Fibroblast of lung (primary cell): Measurements from ENCODE around the gene ALPK3. TPM values are rescaled to one million over a fixed set of nuclear protein-coding genes. Genes with fewer than 3 reads are reported as not detected.
A peak's percentile ranks its signal among the peaks of the same experiment; 100 is the strongest.

Experiments used
- DNase-seq, 2 donors: peaks; one replicate each; pipeline versions ENCODE4 v3.0.0 to v3.0.0-alpha.2; 2010; ENCODE audit warnings: low read depth in 2 of 2
- H2AFZ ChIP-seq: 2 replicates; pipeline ENCODE4 v1.5.1; 2012; ENCODE audit warnings: low read length, control low read depth, inconsistent platforms
- H3K27ac ChIP-seq: 2 replicates; pipeline ENCODE4 v1.5.1; 2011; ENCODE audit warnings: low read length, control low read depth; ENCODE audit not compliant: insufficient read depth
- H3K27me3 ChIP-seq: 2 replicates; pipeline ENCODE4 v1.5.1; 2011; ENCODE audit warnings: mild to moderate bottlenecking, low read length; ENCODE audit not compliant: control insufficient read depth, insufficient read depth
- H3K36me3 ChIP-seq: 2 replicates; pipeline ENCODE4 v1.5.1; 2011; ENCODE audit warnings: low read length; ENCODE audit not compliant: control insufficient read depth, insufficient read depth
- H3K4me1 ChIP-seq: 2 replicates; pipeline ENCODE4 v1.5.1; 2011; ENCODE audit warnings: low read length; ENCODE audit not compliant: control insufficient read depth, insufficient read depth; ENCODE audit errors: extremely low read depth
- H3K4me2 ChIP-seq: 2 replicates; pipeline ENCODE4 v1.5.1; 2011; ENCODE audit warnings: low read length, control low read depth; ENCODE audit not compliant: insufficient read depth; ENCODE audit errors: extremely low read depth
- H3K4me3 ChIP-seq, 4 experiments: fragments of 200-600 bp in 1 of 4; sonication (generic) in 1 of 4; replicated peaks in 1 of 4; 2 replicates each; pipeline ENCODE4 v1.5.1; 2011 to 2016; ENCODE audit warnings: low read length in 4 of 4, low read depth in 3 of 4, mild to moderate bottlenecking in 3 of 4, control low read depth in 2 of 4, inconsistent platforms in 1 of 4, mixed read lengths in 1 of 4; ENCODE audit not compliant: insufficient read depth in 1 of 4; ENCODE audit errors: control extremely low read depth in 1 of 4
- H3K79me2 ChIP-seq: 2 replicates; pipeline ENCODE4 v1.5.1; 2012; ENCODE audit warnings: mild to moderate bottlenecking, low read length, inconsistent platforms; ENCODE audit not compliant: control insufficient read depth, insufficient read depth
- H3K9ac ChIP-seq: 2 replicates; pipeline ENCODE4 v1.5.1; 2011; ENCODE audit warnings: mild to moderate bottlenecking, low read length, control low read depth; ENCODE audit not compliant: insufficient read depth
- H3K9me3 ChIP-seq: 2 replicates; pipeline ENCODE4 v1.5.1; 2012; ENCODE audit warnings: low read depth, low read length; ENCODE audit not compliant: control insufficient read depth, insufficient read depth
- H4K20me1 ChIP-seq: 2 replicates; pipeline ENCODE4 v1.5.1; 2011; ENCODE audit warnings: low read length; ENCODE audit not compliant: control insufficient read depth, insufficient read depth; ENCODE audit errors: extremely low read depth
- CTCF ChIP-seq, 2 donors: IDR thresholded peaks in 1 of 2; conservative IDR thresholded peaks in 1 of 2; 1 replicate in 1 of 2; 2 replicates in 1 of 2; pipeline ENCODE4 v1.5.1; 2011 to 2012; ENCODE audit warnings: low read length in 2 of 2, control low read depth in 1 of 2, inconsistent platforms in 1 of 2, low read depth in 1 of 2, mild to moderate bottlenecking in 1 of 2
- EZH2 ChIP-seq: IDR thresholded peaks from 2 replicates; pipeline ENCODE4 v1.5.1; 2012; ENCODE audit warnings: low read length, control low read depth, mild to moderate bottlenecking; ENCODE audit errors: missing control alignments
- polyA plus RNA-seq, 2 donors: library from polyadenylated mRNA; depleted of rRNA in 1 of 2; stranded (reverse) in 1 of 2; unstranded in 1 of 2; fragments of >200 nt; gene quantifications; 2 replicates each; pipeline ENCODE4 v1.2.1, GENCODE V29; 2011 to 2012; ENCODE audit warnings: missing spikeins in 1 of 2
- total RNA-seq: library from RNA; depleted of rRNA; stranded (reverse); fragments of >200 nt; gene quantifications from 2 replicates; pipeline ENCODE4 v1.2.1, GENCODE V29; 2014

Gene ALPK3
- total and polyA plus RNA-seq, 2 donors (not counting 1 experiment from before 2014, with no cell fraction given), result 0.03 to 0.50 TPM

- H2AFZ ChIP-seq, result no peak overlapping the region
- DNase-seq, result peak; percentile 12 to 38
- no peak overlapping the region for H3K9ac ChIP-seq
- H3K27ac ChIP-seq, result no peak overlapping the region
- no peaks in the 10 kb centered on the region for H4K20me1 ChIP-seq
- no peak overlapping the region for H3K4me3 ChIP-seq
- H3K79me2 ChIP-seq, result no peaks in the 10 kb centered on the region
- no peaks in the 10 kb centered on the region for H3K27me3 ChIP-seq
- H3K36me3 ChIP-seq, result no peaks in the 10 kb centered on the region
- no peak overlapping the region for H3K4me2 ChIP-seq
- no peaks in the 10 kb centered on the region for H3K4me1 ChIP-seq
- H3K9me3 ChIP-seq, result no peaks in the 10 kb centered on the region
- TF ChIP-seq CTCF (conservative IDR thresholded peaks at IDR 0.05 in 1 of 2, IDR thresholded peaks at IDR 0.05 in 1 of 2; ENCODE audit: low read depth in 1 of 2, low read length in 2 of 2) (no peak), EZH2 (no peak)
Measured at GRCh38 chr15:84810073-84810840, 6.9 kb upstream of the ALPK3 start.

GRCh38 chr15:84811151-84811550 lies 6.0 kb upstream of the ALPK3 start:
- H3K9ac ChIP-seq, result no peak overlapping the region
- DNase-seq, result no peak
- no peaks in the 10 kb centered on the region for H3K79me2 ChIP-seq
- no peak overlapping the region for H3K27ac ChIP-seq
- H3K4me1 ChIP-seq, result no peaks in the 10 kb centered on the region
- H3K36me3 ChIP-seq, result no peaks in the 10 kb centered on the region
- no peak overlapping the region for H2AFZ ChIP-seq
- H4K20me1 ChIP-seq, result no peaks in the 10 kb centered on the region
- no peaks in the 10 kb centered on the region for H3K27me3 ChIP-seq
- no peaks in the 10 kb centered on the region for H3K9me3 ChIP-seq
- no peak overlapping the region for H3K4me2 ChIP-seq
- no peak for TF ChIP-seq EZH2
- TF ChIP-seq CTCF (conservative IDR thresholded peaks at IDR 0.05 in 1 of 2, IDR thresholded peaks at IDR 0.05 in 1 of 2; ENCODE audit: low read depth in 1 of 2, low read length in 2 of 2), result no peak
- H3K4me3 ChIP-seq, result no peak overlapping the region

GRCh38 chr15:84811828-84812227 lies 5.3 kb upstream of the ALPK3 start:
- Histone ChIP-seq H3K9me3 (no peaks in the 10 kb centered on the region), H3K4me2 (no peak overlapping the region), H3K27ac (no peak overlapping the region), H2AFZ (no peak overlapping the region), H4K20me1 (no peaks in the 10 kb centered on the region), H3K27me3 (no peaks in the 10 kb centered on the region), H3K79me2 (no peaks in the 10 kb centered on the region), H3K4me3 (no peak overlapping the region), H3K9ac (no peak overlapping the region), H3K4me1 (no peaks in the 10 kb centered on the region), H3K36me3 (no peaks in the 10 kb centered on the region)
- DNase-seq, result no peak
- no peak for TF ChIP-seq EZH2
- TF ChIP-seq CTCF (conservative IDR thresholded peaks at IDR 0.05 in 1 of 2, IDR thresholded peaks at IDR 0.05 in 1 of 2; ENCODE audit: low read depth in 1 of 2, low read length in 2 of 2), result no peak
